Daoy (cell line): ENCODE results near the gene CACNA1B. TPM values are rescaled to one million over a fixed set of nuclear protein-coding genes. Genes with fewer than 3 reads are reported as not detected.

Experiments
- DNase-seq: peaks from one replicate; pipeline ENCODE4 v3.0.0-alpha.2; 2015; ENCODE audit warnings: low read depth
- total RNA-seq: library from RNA; depleted of rRNA; stranded (reverse); fragments of >200 nt; shearing (Covaris generic); gene quantifications from 2 replicates; pipeline ENCODE4 v1.2.3, GENCODE V29; 2014

The CACNA1B gene
- total RNA-seq, 1 experiment from 2014 or later: 0.23 TPM

- no peak for DNase-seq
Measured at GRCh38 chr9:137984520-137985257, 107.1 kb downstream of the CACNA1B start.

- no peak for DNase-seq
Measured at GRCh38 chr9:137985637-137986071, 108.1 kb downstream of the CACNA1B start.

DNA sequence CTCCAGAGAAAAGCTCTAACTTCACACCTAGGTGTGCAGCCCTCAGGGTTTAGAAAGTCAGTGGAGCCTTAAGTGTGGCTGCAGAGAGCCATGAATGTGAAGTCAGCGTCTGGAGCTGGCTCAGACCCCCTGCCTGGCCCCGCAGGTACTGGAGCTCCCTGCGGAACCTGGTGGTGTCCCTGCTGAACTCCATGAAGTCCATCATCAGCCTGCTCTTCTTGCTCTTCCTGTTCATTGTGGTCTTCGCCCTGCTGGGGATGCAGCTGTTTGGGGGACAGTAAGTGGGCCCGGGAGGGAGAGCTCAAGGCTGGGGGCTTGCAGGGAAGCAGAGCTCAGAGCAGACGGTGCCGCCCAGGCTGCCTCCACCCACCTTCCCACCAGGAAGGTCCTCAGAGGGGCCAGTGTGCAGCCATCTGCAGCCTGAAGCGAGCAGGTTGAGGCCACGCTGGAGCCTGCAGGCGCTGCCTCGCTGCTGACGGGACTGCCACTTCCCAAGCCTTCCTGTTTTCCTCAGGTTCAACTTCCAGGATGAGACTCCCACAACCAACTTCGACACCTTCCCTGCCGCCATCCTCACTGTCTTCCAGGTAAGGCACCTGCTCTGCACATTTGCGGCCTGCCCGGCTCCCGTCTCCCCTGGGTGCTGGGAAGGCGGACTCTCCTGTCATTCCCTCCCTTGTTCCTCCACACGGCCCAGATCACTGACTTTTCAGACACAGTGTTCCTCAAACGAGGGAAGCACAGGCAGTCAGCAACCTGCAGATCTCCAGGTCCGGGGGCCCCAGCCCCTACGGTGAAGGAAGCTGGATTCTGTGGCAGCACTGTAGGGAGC is 108.9 kb downstream of the CACNA1B start:
- no peak for DNase-seq

DNA sequence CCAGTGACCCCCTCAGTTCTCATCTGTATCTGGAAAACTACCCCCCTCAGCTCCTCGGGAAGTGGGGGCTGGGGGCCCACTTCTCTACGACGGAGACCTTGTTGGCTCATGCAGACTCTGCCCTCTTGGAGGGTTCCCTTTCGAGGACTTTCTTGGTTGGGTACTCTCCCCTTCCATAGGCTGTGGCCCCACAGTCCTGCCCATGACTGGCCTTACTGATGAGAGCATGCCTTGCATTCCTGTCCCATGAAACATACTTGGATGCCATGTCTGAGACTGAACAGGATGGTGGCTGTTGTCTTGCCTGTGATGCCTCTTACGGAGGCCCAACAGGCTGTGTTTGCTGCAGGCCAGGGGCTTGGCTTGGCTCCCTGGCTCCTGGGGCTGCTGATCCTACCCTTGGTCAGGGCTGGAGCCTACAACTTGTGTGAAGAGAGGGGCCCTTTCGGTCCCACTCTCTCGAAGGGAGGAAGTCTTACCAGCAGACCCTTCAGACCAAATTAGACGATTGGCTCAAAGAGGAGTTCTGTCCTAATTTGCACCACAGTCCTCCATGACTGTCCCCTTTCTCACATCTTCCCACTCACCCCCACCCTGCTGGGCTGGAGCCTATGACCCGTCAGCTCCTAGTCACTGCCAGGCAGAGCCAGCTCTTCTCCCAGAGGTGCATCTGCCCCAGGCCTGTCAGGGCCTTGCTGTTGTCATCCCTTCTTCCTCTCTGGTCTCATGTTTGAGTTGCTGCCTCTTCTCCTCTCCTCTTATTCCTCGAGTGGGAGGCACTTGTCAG is 109.9 kb downstream of the CACNA1B start:
- peak; percentile 35 for DNase-seq

- DNase-seq: no peak
Measured at GRCh38 chr9:137988051-137988450, 110.5 kb downstream of the CACNA1B start.

- no peak for DNase-seq
Measured at GRCh38 chr9:137988701-137989100, 111.1 kb downstream of the CACNA1B start.

DNA sequence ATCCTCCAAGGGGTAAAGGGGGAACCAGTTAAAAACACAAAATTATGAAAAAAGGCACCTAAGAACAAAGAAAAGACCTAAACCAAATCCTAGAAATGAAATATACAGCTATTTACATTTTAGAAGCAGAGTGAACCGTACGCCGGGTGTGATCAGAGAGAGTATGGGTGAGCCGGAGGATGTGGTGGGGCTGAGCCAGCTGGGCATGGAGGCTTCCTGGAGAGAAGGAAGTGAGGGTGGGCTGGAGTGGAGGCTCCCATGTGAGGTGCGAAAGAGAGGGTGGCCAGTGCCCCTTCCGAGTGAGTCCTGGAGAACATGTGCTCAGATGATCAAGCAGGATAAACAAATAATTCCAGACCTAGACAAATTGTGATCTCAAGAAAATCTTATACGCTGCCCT is 111.6 kb downstream of the CACNA1B start:
- DNase-seq: no peak

DNA sequence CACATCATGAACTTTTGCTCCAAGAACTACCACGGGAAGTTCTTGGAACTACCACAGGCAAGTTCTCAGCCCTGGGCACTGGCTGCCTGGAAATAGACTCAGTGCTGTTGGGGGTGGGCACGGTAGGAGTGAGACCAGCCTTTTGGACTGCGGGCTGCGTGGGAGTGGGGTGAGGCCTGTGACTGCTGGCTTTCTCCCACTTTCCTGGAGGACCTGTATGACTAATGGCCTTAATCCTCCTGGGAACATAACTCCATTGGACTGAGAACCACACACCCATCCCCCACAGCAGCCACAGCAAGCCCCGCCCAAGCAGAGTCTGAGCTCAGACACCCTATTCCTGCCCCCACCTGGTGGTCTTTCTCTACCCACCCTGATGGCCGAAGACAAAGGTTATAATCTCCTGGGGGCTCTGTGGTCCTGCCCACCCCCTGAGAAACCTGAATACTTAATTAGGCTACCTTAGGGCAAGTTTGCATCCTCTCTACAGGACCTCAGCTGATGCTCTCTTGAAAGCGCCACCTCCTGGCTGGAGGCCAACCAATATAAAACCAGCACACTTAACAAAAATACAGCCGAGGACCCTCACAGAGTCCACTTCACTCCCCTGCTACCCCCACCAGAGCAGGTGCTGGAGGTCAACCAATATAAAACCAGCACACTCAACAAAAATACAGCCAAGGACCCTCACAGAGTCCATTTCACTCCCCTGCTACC is 112.6 kb downstream of the CACNA1B start:
- DNase-seq: peak; percentile 58

DNA sequence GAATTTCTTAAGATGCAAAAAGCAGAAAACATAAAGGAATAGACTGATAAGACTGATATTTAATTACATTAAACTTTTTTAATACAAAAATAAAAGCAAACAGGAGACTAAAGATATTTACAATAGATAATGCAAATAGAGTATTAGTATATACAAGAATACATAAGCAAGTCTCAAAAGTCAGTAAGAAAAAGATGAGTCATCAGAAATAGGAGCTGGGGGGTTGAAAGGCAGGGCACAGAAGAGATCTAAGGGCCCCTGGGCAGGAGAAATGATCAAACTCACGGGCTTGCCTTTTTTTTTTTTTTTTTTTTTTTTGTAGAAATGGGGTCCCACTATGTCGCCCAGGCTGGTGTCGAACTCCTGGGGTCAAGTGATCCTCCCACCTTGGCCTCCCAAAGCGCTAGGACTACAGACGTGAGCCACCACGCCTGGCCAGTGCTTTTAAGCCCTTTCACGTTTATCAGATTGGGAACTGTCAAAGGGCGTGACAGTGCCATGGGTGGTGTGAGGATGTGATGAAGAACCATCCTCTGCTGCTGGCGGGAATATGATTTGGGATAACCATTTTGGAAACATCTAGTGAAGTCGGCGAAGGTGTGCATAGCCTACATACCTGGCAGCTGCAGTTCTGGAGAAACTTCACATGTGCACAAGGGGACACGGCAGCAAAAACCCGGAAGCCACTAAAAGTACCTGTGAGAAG is 126.1 kb downstream of the CACNA1B start:
- no peak for DNase-seq

DNA sequence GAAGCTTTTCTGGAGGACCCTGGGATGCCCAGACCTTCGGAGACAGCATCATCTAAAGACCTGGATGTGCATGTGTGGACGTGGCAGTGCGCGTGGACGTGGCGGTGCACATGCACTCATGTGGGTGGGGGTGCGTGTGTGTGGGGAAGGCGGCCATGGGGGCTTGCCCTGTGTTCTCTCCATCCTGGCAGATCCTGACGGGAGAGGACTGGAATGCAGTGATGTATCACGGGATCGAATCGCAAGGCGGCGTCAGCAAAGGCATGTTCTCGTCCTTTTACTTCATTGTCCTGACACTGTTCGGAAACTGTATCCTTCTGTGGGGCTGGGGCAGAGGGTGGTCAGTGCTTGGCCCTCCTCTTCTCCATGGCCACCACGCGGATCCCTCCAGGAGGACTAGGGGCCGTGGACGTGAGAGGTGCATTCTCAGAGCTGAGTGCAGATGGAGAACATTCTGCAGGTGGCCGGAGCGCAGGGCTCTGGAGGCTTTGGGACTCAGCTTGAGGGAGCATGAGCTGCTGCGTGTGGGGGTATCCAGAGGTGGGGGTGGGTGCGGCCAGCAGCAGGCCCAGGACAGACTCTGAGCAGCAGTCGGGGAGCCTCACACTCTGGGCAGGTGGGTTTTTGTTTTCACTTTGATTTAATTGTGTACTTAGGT is 129.1 kb downstream of the CACNA1B start:
- DNase-seq: no peak

- DNase-seq: no peak
Measured at GRCh38 chr9:138007566-138007917, 130.0 kb downstream of the CACNA1B start.

GRCh38 chr9:138007918-138008841 is 130.6 kb downstream of the CACNA1B start:
- DNase-seq: peak; percentile 35

- DNase-seq: no peak
Measured at GRCh38 chr9:138009016-138009802, 131.6 kb downstream of the CACNA1B start.

DNA sequence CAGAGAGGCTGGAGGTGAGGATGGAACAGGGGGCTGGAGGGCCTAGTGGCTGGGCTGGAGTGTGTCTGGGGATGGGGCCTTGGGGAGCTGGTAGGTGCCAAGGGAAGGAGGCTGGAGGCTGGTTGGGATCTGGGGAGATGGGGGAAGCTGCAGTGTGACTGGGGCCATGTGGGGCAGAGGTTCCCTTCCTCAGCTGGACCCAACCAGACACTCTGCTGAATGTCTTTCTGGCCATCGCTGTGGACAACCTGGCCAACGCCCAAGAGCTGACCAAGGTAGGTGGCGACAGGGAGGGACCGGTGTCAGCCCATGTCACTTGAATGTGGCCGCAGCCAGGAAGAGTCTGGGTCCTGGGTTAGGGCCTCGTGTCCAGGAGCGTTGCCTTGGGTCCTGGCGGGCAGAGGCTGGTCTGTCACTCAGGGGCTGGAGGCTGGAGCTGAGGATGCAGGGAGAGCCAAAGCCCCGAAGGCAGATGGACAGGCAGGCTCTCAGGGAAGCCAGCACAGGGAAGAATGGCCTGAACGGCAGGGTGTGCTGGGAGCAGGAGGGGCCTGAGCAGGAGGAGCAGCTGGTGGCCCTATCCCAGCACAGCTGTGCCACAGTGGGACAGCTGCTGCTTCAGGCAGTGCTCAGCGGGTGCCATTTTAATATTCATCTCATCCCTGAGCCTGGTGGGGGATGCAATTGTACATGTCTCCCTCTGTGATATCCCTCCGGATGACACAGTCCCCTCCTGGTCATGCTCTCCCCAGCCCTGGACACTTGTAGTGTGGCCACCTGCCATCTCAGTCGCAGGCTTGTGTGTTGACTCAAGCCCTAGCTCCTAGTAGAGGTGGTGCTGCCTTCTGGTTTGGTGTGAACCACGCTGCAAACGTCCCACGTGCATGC is 132.5 kb downstream of the CACNA1B start:
- DNase-seq: no peak

DNA sequence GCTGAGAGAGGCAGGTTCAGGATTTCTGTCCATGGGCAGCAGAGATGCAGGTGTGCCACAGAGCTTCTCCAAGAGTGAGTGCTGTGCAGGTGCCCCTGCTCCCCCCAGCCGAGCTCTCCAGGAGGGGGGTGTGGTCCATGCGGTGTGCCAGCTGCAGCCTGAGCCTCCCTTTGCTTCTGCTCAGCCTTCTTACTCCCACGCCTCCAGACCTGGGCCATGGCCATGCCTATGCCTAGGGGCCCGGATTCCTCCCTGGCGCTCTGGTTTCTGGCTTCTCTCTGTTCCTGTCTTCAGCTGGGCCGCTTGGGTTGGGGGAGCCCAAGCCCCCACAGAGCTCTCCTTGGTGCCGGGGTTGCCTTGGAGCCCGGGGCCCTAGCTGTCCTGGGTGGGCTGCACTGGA is 133.3 kb downstream of the CACNA1B start:
- DNase-seq: no peak

GRCh38 chr9:138011951-138012500 is 134.4 kb downstream of the CACNA1B start:
- no peak for DNase-seq

GRCh38 chr9:138013273-138013672 is 135.7 kb downstream of the CACNA1B start:
- no peak for DNase-seq
